Liver (tissue), 9 donors: ENCODE data around the gene CTAG1A. TPM values are rescaled to one million over a fixed set of nuclear protein-coding genes. Genes with fewer than 3 reads are reported as not detected.
"Not testable (repeated sequence)": the region's sequence is repeated elsewhere in the genome, so short reads cannot be mapped to it uniquely, and the experiment has no call there.

Source experiments
- DNase-seq: peaks from one replicate; pipeline ENCODE4 v3.0.0-alpha.2; 2017; ENCODE audit warnings: low spot score
- H3K27ac ChIP-seq, 2 donors: one replicate each; pipeline ENCODE4 v1.7.0; 2013; ENCODE audit warnings: inconsistent platforms in 2 of 2, low read length in 2 of 2, control low read depth in 1 of 2, low read depth in 1 of 2, mild to moderate bottlenecking in 1 of 2
- H3K27me3 ChIP-seq, 4 donors: one replicate each; pipeline versions ENCODE4 v1.6.1 to v1.7.0; 2013; ENCODE audit warnings: low read length in 3 of 4, inconsistent platforms in 1 of 4, mild to moderate bottlenecking in 1 of 4, moderate library complexity in 1 of 4; ENCODE audit not compliant: control insufficient read depth in 4 of 4, insufficient read depth in 4 of 4
- H3K36me3 ChIP-seq, 4 donors: one replicate each; pipeline versions ENCODE4 v1.6.1 to v1.7.0; 2013; ENCODE audit warnings: low read length in 3 of 4, mild to moderate bottlenecking in 3 of 4, low read depth in 1 of 4, moderate library complexity in 1 of 4; ENCODE audit not compliant: control insufficient read depth in 4 of 4, insufficient read depth in 3 of 4
- H3K4me1 ChIP-seq, 4 donors: one replicate each; pipeline versions ENCODE4 v1.6.1 to v1.7.0; 2013; ENCODE audit warnings: low read length in 3 of 4, mild to moderate bottlenecking in 3 of 4, moderate library complexity in 1 of 4; ENCODE audit not compliant: control insufficient read depth in 4 of 4, insufficient read depth in 4 of 4
- H3K4me3 ChIP-seq, 3 donors: one replicate each; pipeline versions ENCODE4 v1.6.1 to v1.7.0; 2013; ENCODE audit warnings: low read length in 3 of 3, control low read depth in 1 of 3, low read depth in 1 of 3, mild to moderate bottlenecking in 1 of 3
- H3K9ac ChIP-seq, 2 donors: one replicate each; pipeline ENCODE4 v1.7.0; 2013; ENCODE audit warnings: low read length in 2 of 2, mild to moderate bottlenecking in 2 of 2, moderate library complexity in 2 of 2, control low read depth in 1 of 2, low read depth in 1 of 2
- H3K9me3 ChIP-seq, 4 donors: one replicate each; pipeline versions ENCODE4 v1.6.1 to v1.7.0; 2013; ENCODE audit warnings: low read length in 3 of 4; ENCODE audit not compliant: control insufficient read depth in 4 of 4
- EGR1 ChIP-seq, 2 donors: IDR thresholded peaks; 2 replicates each; pipeline ENCODE4 v1.6.1; 2016 to 2018; ENCODE audit warnings: antibody characterized with exemption in 2 of 2, low read depth in 2 of 2
- NR2F2 ChIP-seq: IDR thresholded peaks from 2 replicates; pipeline ENCODE4 v1.6.1; 2016; ENCODE audit warnings: antibody characterized with exemption
- RAD21 ChIP-seq, 2 donors: IDR thresholded peaks; 2 replicates each; pipeline ENCODE4 v1.6.1; 2016; ENCODE audit warnings: antibody characterized with exemption in 2 of 2, mild to moderate bottlenecking in 2 of 2
- RXRA ChIP-seq, 2 donors: IDR thresholded peaks; 2 replicates each; pipeline ENCODE4 v1.6.1; 2017 to 2018; ENCODE audit warnings: antibody characterized with exemption in 2 of 2, mild to moderate bottlenecking in 1 of 2
- TAF1 ChIP-seq: conservative IDR thresholded peaks from 2 replicates; pipeline ENCODE4 v1.6.1; 2016; ENCODE audit warnings: antibody characterized with exemption, mild to moderate bottlenecking
- ZBTB33 ChIP-seq: IDR thresholded peaks from 2 replicates; pipeline ENCODE4 v1.6.1; 2016; ENCODE audit warnings: antibody characterized with exemption
- WGBS: extraction: QIAGEN DNeasy Blood & Tissue Kit; methylation state at CpG from one replicate; pipeline ENCODE4 v1.1.7; 2013; 5-methylcytosine and 5-hydroxymethylcytosine counted together
- polyA plus RNA-seq, 2 donors: library from polyadenylated mRNA; stranded (reverse) in 1 of 2; unstranded in 1 of 2; fragments of 200-250 nt in 1 of 2; fragments of >200 nt in 1 of 2; fragmentation: Nextera tagmentation in 1 of 2; extraction: Ambion mirVana in 1 of 2; gene quantifications; one replicate each; pipeline versions ENCODE4 v1.2.1 to v1.2.3, GENCODE V29; 2013 to 2015
- total RNA-seq, 2 donors: library from RNA; depleted of rRNA; stranded (reverse); fragments of >200 nt; gene quantifications; one replicate each; pipeline ENCODE4 v1.2.3, GENCODE V29; 2014
- donor health status: healthy.
- donor health status: healthy.
- donor health status: healthy.
- donor health status: healthy.
- donor health status: healthy.

The CTAG1A gene
- total and polyA plus RNA-seq, 4 donors = not detected

GRCh38 chrX:154548028-154548316 is 37.0 kb upstream of the CTAG1A start:
- peak overlapping the region; percentile 59 to 86 (median 81) for H3K4me3 ChIP-seq
- peaks cover 1 to 4% (median 3%) of the 10 kb centered on the region in 4 donors for H3K36me3 ChIP-seq
- no peaks in the 10 kb centered on the region for H3K9me3 ChIP-seq
- WGBS = under 1% methylated on average over 9 of the region's 9 CpGs
- peak overlapping the region; percentile 79 to 83 for H3K27ac ChIP-seq
- peak overlapping the region; percentile 11 to 77 for H3K9ac ChIP-seq
- H3K27me3 ChIP-seq = no peaks in the 10 kb centered on the region
- peaks cover 1 to 30% (median 20%) of the 10 kb centered on the region in 4 donors for H3K4me1 ChIP-seq
- DNase-seq = no peak
- TF ChIP-seq RXRA (IDR thresholded peaks at IDR 0.05) (no peak), ZBTB33 (no peak), TAF1 (no peak), NR2F2 (no peak)

- Histone ChIP-seq H3K9ac (no peak overlapping the region), H3K4me3 (no peak overlapping the region), H3K9me3 (no peaks in the 10 kb centered on the region), H3K4me1 (peaks cover 1 to 19% (median 12%) of the 10 kb centered on the region in 4 donors), H3K27ac (no peak overlapping the region), H3K27me3 (no peaks in the 10 kb centered on the region), H3K36me3 (peaks cover 3 to 15% (median 6%) of the 10 kb centered on the region in 4 donors)
- TF ChIP-seq ZBTB33 = no peak
- no peak for TF ChIP-seq EGR1 (IDR thresholded peaks at IDR 0.05; ENCODE audit: low read depth in 2 of 2)
- TF ChIP-seq RAD21 (IDR thresholded peaks at IDR 0.05) = no peak
- no peak for DNase-seq
- 90% methylated on average over 1 of the region's 1 CpG for WGBS
Observed at GRCh38 chrX:154549766-154550165, 35.2 kb upstream of the CTAG1A start.

- H3K4me1 ChIP-seq, H3K27ac ChIP-seq, H3K27me3 ChIP-seq, H3K4me3 ChIP-seq, DNase-seq, H3K9ac ChIP-seq, H3K9me3 ChIP-seq: not testable (repeated sequence)
- H3K36me3 ChIP-seq = peaks cover 3 to 20% (median 8%) of the 10 kb centered on the region in 4 donors
- WGBS = 90% methylated on average over 10 of the region's 18 CpGs
Observed at GRCh38 chrX:154552112-154552806, 32.7 kb upstream of the CTAG1A start.

GRCh38 chrX:154558060-154558690 is 26.8 kb upstream of the CTAG1A start:
- not testable (repeated sequence) for H3K27ac ChIP-seq, H3K9ac ChIP-seq, H3K4me3 ChIP-seq, DNase-seq, H3K9me3 ChIP-seq, H3K27me3 ChIP-seq, H3K4me1 ChIP-seq
- WGBS = 92% methylated on average over 5 of the region's 24 CpGs
- peaks cover 0 to 14% (median 6%) of the 10 kb centered on the region in 4 donors for H3K36me3 ChIP-seq

- H3K4me1 ChIP-seq, H3K9me3 ChIP-seq, H3K27me3 ChIP-seq, H3K36me3 ChIP-seq, H3K27ac ChIP-seq, DNase-seq, H3K4me3 ChIP-seq, H3K9ac ChIP-seq: not testable (repeated sequence)
- 96% methylated on average over 9 of the region's 21 CpGs for WGBS
Observed at GRCh38 chrX:154558896-154559295, 26.0 kb upstream of the CTAG1A start.

- H3K27me3 ChIP-seq, H3K9me3 ChIP-seq, H3K27ac ChIP-seq, H3K4me3 ChIP-seq, DNase-seq, H3K36me3 ChIP-seq, H3K9ac ChIP-seq, H3K4me1 ChIP-seq: not testable (repeated sequence)
- 77% methylated on average over 12 of the region's 31 CpGs for WGBS
Observed at GRCh38 chrX:154560326-154560725, 24.6 kb upstream of the CTAG1A start.
